ENCODE measurements around the gene DLEC1. TPM values are rescaled to one million over a fixed set of nuclear protein-coding genes. Genes with fewer than 3 reads are reported as not detected.
A peak's percentile ranks its signal among the peaks of the same experiment; 100 is the strongest.

Gene DLEC1
- 0.28 TPM for polyA plus RNA-seq (2013, experiment 1 of 2)
- polyA plus RNA-seq (2013, experiment 2 of 2), result 0.25 TPM

- no peak within 1 kb of the TSS for H2AK5ac ChIP-seq (ENCODE audit: low read length)
- H3K4ac ChIP-seq (ENCODE audit: low read depth, low read length), result no peak within 1 kb of the TSS
- H3K27ac ChIP-seq (ENCODE audit: low read depth, low read length), result no peak within 1 kb of the TSS
- peak within 1 kb of the TSS; percentile 84 for H3K56ac ChIP-seq (ENCODE audit: low read length)
- H4K8ac ChIP-seq (ENCODE audit: low read depth, low read length), result peak within 1 kb of the TSS; percentile 97
- H3K23ac ChIP-seq (ENCODE audit: low read length), result no peak within 1 kb of the TSS
- H3K9ac ChIP-seq (ENCODE audit: low read length), result peak within 1 kb of the TSS; percentile 60
- peak within 1 kb of the TSS; percentile 93 for H3K4me2 ChIP-seq (ENCODE audit: low read length)
- no peak within 1 kb of the TSS for H4K5ac ChIP-seq (ENCODE audit: low read length)
- H3K79me1 ChIP-seq (ENCODE audit: low read length), result no peaks in the 10 kb centered on the region
- H3K18ac ChIP-seq (ENCODE audit: low read length), result no peak within 1 kb of the TSS
- H3K4me1 ChIP-seq (ENCODE audit: control insufficient read depth, low read depth, low read length), result peaks cover 4% of the 10 kb centered on the region
- H3K36me3 ChIP-seq (ENCODE audit: control insufficient read depth, insufficient read depth, low read length), result no peaks in the 10 kb centered on the region
- peak; percentile 93 for DNase-seq
- peak within 1 kb of the TSS; percentile 23 for H3K4me3 ChIP-seq (ENCODE audit: low read length)
- peaks cover 9% of the 10 kb centered on the region for H3K27me3 ChIP-seq (ENCODE audit: insufficient read depth, low read length, poor library complexity)
- no peaks in the 10 kb centered on the region for H3K79me2 ChIP-seq (ENCODE audit: control insufficient read depth, insufficient read depth, low read length)
- no peak within 1 kb of the TSS for H2BK15ac ChIP-seq (replicated peaks; ENCODE audit: low read depth)
- no CpG with 5 or more reads among the region's 67 CpGs for WGBS (ENCODE audit: extremely low coverage, insufficient coverage, low lambda C conversion rate)
- no peak within 1 kb of the TSS for H2BK120ac ChIP-seq (ENCODE audit: low read depth, low read length)
- H2BK5ac ChIP-seq (ENCODE audit: low read length), result no peak within 1 kb of the TSS
These were observed at the start of gene DLEC1 for GRCh38 chr3:38039101-38039898. DLEC1 (plus strand) TSS chr3:38039208; CDS start chr3:38039226, 18 bp downstream.

DNA sequence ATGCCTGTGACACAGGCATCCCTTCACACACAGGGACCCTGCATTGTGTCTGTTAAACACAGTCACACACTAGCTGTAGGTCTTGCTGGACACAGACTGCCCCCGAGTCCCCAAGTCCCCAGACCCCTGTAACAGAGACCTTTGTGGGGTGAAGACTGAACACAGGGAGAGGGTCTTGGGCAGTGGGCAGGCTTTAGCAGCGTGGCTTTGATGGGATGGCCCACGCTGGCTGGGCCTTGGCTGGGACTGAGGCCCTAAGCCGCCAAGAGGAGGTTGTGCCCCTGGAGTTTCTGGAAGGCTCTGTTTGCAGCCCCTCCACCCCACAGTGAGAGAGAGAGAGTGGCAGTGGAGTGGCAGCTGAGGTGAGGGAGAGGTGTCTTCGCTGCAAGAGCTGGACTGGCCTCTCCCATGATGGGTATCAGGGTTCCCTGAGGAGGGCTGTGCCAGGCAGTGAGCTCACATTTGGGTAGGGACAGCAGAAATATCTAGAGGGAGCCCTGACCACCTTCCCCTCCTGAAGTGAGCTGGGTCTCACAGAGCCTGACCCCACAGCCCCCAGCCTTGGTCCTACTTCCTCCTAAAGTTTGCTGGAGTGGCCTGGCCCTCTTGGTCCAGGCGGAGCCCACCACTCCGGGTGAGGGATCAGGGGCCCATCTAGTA lies 49.1 kb upstream of the DLEC1 start:
- Histone ChIP-seq H3K4me2 (ENCODE audit: low read length) (no peak overlapping the region), H2AK5ac (ENCODE audit: low read length) (no peak overlapping the region), H3K4me1 (ENCODE audit: control insufficient read depth, low read depth, low read length) (no peaks in the 10 kb centered on the region), H4K8ac (ENCODE audit: low read depth, low read length) (no peak overlapping the region), H2BK5ac (ENCODE audit: low read length) (no peak overlapping the region), H3K9ac (ENCODE audit: low read length) (no peak overlapping the region), H3K23ac (ENCODE audit: low read length) (no peak overlapping the region), H3K4me3 (ENCODE audit: low read length) (no peak overlapping the region), H3K36me3 (ENCODE audit: control insufficient read depth, insufficient read depth, low read length) (no peaks in the 10 kb centered on the region), H3K56ac (ENCODE audit: low read length) (no peak overlapping the region), H3K18ac (ENCODE audit: low read length) (no peak overlapping the region), H2BK15ac (replicated peaks; ENCODE audit: low read depth) (no peak overlapping the region), H2BK120ac (ENCODE audit: low read depth, low read length) (no peak overlapping the region), H3K4ac (ENCODE audit: low read depth, low read length) (no peak overlapping the region), H4K5ac (ENCODE audit: low read length) (no peak overlapping the region), H3K79me1 (ENCODE audit: low read length) (no peaks in the 10 kb centered on the region), H3K27me3 (ENCODE audit: insufficient read depth, low read length, poor library complexity) (no peaks in the 10 kb centered on the region), H3K27ac (ENCODE audit: low read depth, low read length) (no peak overlapping the region), H3K79me2 (ENCODE audit: control insufficient read depth, insufficient read depth, low read length) (no peaks in the 10 kb centered on the region)
- no peak for DNase-seq
- no CpG with 5 or more reads among the region's 7 CpGs for WGBS (ENCODE audit: extremely low coverage, insufficient coverage, low lambda C conversion rate)

- Histone ChIP-seq H3K23ac (ENCODE audit: low read length) (no peak within 1 kb of the TSS), H2BK5ac (ENCODE audit: low read length) (no peak within 1 kb of the TSS), H3K27me3 (ENCODE audit: insufficient read depth, low read length, poor library complexity) (no peaks in the 10 kb centered on the region), H3K9ac (ENCODE audit: low read length) (no peak within 1 kb of the TSS), H3K27ac (ENCODE audit: low read depth, low read length) (no peak within 1 kb of the TSS), H2AK5ac (ENCODE audit: low read length) (no peak within 1 kb of the TSS), H3K36me3 (ENCODE audit: control insufficient read depth, insufficient read depth, low read length) (no peaks in the 10 kb centered on the region), H3K4me2 (ENCODE audit: low read length) (peak within 1 kb of the TSS; percentile 15), H3K4ac (ENCODE audit: low read depth, low read length) (peak within 1 kb of the TSS; percentile 5), H4K8ac (ENCODE audit: low read depth, low read length) (no peak within 1 kb of the TSS), H3K18ac (ENCODE audit: low read length) (no peak within 1 kb of the TSS), H3K79me2 (ENCODE audit: control insufficient read depth, insufficient read depth, low read length) (no peaks in the 10 kb centered on the region), H3K79me1 (ENCODE audit: low read length) (no peaks in the 10 kb centered on the region), H3K56ac (ENCODE audit: low read length) (peak within 1 kb of the TSS; percentile 71), H2BK15ac (replicated peaks; ENCODE audit: low read depth) (no peak within 1 kb of the TSS), H4K5ac (ENCODE audit: low read length) (no peak within 1 kb of the TSS), H3K4me3 (ENCODE audit: low read length) (no peak within 1 kb of the TSS), H2BK120ac (ENCODE audit: low read depth, low read length) (no peak within 1 kb of the TSS), H3K4me1 (ENCODE audit: control insufficient read depth, low read depth, low read length) (no peaks in the 10 kb centered on the region)
- no CpG with 5 or more reads among the region's 10 CpGs for WGBS (ENCODE audit: extremely low coverage, insufficient coverage, low lambda C conversion rate)
- no peak for DNase-seq
These were observed 48.5 kb upstream of the DLEC1 start, which contains the start of gene VILL for GRCh38 chr3:37990527-37990926. VILL (plus strand) TSS chr3:37990786; CDS start chr3:37993673, 2,887 bp downstream.

DNA sequence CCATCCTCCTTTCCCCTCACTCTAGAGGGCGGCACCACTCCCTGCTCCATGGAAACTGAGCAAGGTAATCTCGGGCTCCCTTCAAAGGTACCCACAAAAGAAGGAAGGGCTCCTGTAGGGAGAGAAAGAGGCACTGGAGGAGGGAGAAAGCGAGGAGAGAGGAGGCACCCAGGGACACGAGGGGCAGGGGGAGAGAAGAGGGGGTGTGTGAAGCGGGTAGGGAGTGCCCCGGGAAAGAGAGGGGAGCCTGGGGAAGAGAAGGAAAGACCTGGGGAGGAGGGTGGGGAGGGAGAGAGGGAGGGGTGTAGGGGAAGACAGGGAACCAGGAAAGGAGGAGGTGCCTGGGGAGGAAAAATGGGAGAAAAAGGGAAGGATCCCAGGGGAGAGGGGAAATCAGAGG lies 47.9 kb upstream of the DLEC1 start:
- Histone ChIP-seq H3K36me3 (ENCODE audit: control insufficient read depth, insufficient read depth, low read length) (no peaks in the 10 kb centered on the region), H3K9ac (ENCODE audit: low read length) (no peak overlapping the region), H3K23ac (ENCODE audit: low read length) (no peak overlapping the region), H3K18ac (ENCODE audit: low read length) (no peak overlapping the region), H3K4me2 (ENCODE audit: low read length) (peak overlapping the region; percentile 15), H3K4ac (ENCODE audit: low read depth, low read length) (no peak overlapping the region), H2AK5ac (ENCODE audit: low read length) (no peak overlapping the region), H2BK5ac (ENCODE audit: low read length) (no peak overlapping the region), H3K79me2 (ENCODE audit: control insufficient read depth, insufficient read depth, low read length) (no peaks in the 10 kb centered on the region), H3K79me1 (ENCODE audit: low read length) (no peaks in the 10 kb centered on the region), H2BK120ac (ENCODE audit: low read depth, low read length) (no peak overlapping the region), H3K27me3 (ENCODE audit: insufficient read depth, low read length, poor library complexity) (no peaks in the 10 kb centered on the region), H3K4me3 (ENCODE audit: low read length) (no peak overlapping the region), H3K4me1 (ENCODE audit: control insufficient read depth, low read depth, low read length) (no peaks in the 10 kb centered on the region), H3K56ac (ENCODE audit: low read length) (peak overlapping the region; percentile 71), H2BK15ac (replicated peaks; ENCODE audit: low read depth) (no peak overlapping the region), H4K5ac (ENCODE audit: low read length) (no peak overlapping the region), H3K27ac (ENCODE audit: low read depth, low read length) (no peak overlapping the region), H4K8ac (ENCODE audit: low read depth, low read length) (no peak overlapping the region)
- no CpG with 5 or more reads among the region's 6 CpGs for WGBS (ENCODE audit: extremely low coverage, insufficient coverage, low lambda C conversion rate)
- no peak for DNase-seq

- no peaks in the 10 kb centered on the region for H3K36me3 ChIP-seq (ENCODE audit: control insufficient read depth, insufficient read depth, low read length)
- H3K23ac ChIP-seq (ENCODE audit: low read length), result no peak overlapping the region
- H3K79me1 ChIP-seq (ENCODE audit: low read length), result no peaks in the 10 kb centered on the region
- H4K8ac ChIP-seq (ENCODE audit: low read depth, low read length), result no peak overlapping the region
- H3K27me3 ChIP-seq (ENCODE audit: insufficient read depth, low read length, poor library complexity), result no peaks in the 10 kb centered on the region
- DNase-seq, result no peak
- no peak overlapping the region for H3K4ac ChIP-seq (ENCODE audit: low read depth, low read length)
- H2BK120ac ChIP-seq (ENCODE audit: low read depth, low read length), result no peak overlapping the region
- no peak overlapping the region for H3K4me3 ChIP-seq (ENCODE audit: low read length)
- no peaks in the 10 kb centered on the region for H3K4me1 ChIP-seq (ENCODE audit: control insufficient read depth, low read depth, low read length)
- H2BK15ac ChIP-seq (replicated peaks; ENCODE audit: low read depth), result no peak overlapping the region
- no CpG with 5 or more reads among the region's 7 CpGs for WGBS (ENCODE audit: extremely low coverage, insufficient coverage, low lambda C conversion rate)
- H3K56ac ChIP-seq (ENCODE audit: low read length), result peak overlapping the region; percentile 35
- no peak overlapping the region for H3K18ac ChIP-seq (ENCODE audit: low read length)
- H4K5ac ChIP-seq (ENCODE audit: low read length), result no peak overlapping the region
- no peak overlapping the region for H3K27ac ChIP-seq (ENCODE audit: low read depth, low read length)
- no peak overlapping the region for H3K4me2 ChIP-seq (ENCODE audit: low read length)
- no peak overlapping the region for H2BK5ac ChIP-seq (ENCODE audit: low read length)
- H3K9ac ChIP-seq (ENCODE audit: low read length), result no peak overlapping the region
- no peaks in the 10 kb centered on the region for H3K79me2 ChIP-seq (ENCODE audit: control insufficient read depth, insufficient read depth, low read length)
- H2AK5ac ChIP-seq (ENCODE audit: low read length), result no peak overlapping the region
These were observed 47.2 kb upstream of the DLEC1 start for GRCh38 chr3:37991823-37992222.

All from mesendoderm (in vitro differentiated cells).